Astrocyte (in vitro differentiated cells and primary cell): ENCODE data around the gene GRAMD1B.

Source experiments
- CTCF ChIP-seq: IDR thresholded peaks from 2 replicates; pipeline ENCODE4 v1.5.1; 2011; ENCODE audit warnings: low read depth, mild to moderate bottlenecking, inconsistent platforms, low read length, moderate library complexity; ENCODE audit not compliant: insufficient read depth
- EZH2 ChIP-seq: IDR thresholded peaks from 2 replicates; pipeline ENCODE4 v1.6.1; 2012; ENCODE audit warnings: mild to moderate bottlenecking, low read length, inconsistent platforms; ENCODE audit not compliant: insufficient read depth

GRCh38 chr11:123454796-123455195 lies 24.7 kb downstream of the GRAMD1B start:
- no peak for TF ChIP-seq CTCF
- TF ChIP-seq EZH2: no peak
